Measurements from ENCODE around the gene RMND1.
"Not testable (repeated sequence)": the region's sequence is repeated elsewhere in the genome, so short reads cannot be mapped to it uniquely, and the experiment has no call there.

The RMND1 gene

GRCh38 chr6:151384151-151384550, 67.8 kb downstream of the RMND1 start:
- Histone ChIP-seq H3K4me1 (ENCODE audit: control insufficient read depth, insufficient read depth, low read length) (peaks cover 12% of the 10 kb centered on the region; the same call in 1 of the 2 replicates), H3K9ac (ENCODE audit: low read length) (no peak overlapping the region), H3K36me3 (ENCODE audit: control insufficient read depth, insufficient read depth, low read length) (peaks cover 4% of the 10 kb centered on the region; the same call in 1 of the 2 replicates), H3K27me3 (ENCODE audit: control insufficient read depth, insufficient read depth, low read length) (no peaks in the 10 kb centered on the region), H3K4me3 (ENCODE audit: low read depth, low read length) (no peak overlapping the region), H3K9me3 (ENCODE audit: control insufficient read depth, insufficient read depth, low read depth, low read length) (no peaks in the 10 kb centered on the region), H3K27ac (ENCODE audit: low read depth, low read length) (no peak overlapping the region)

- not testable (repeated sequence) for H3K9me3 ChIP-seq (ENCODE audit: control insufficient read depth, insufficient read depth, low read depth, low read length); H3K9ac ChIP-seq (ENCODE audit: low read length); H3K36me3 ChIP-seq (ENCODE audit: control insufficient read depth, insufficient read depth, low read length); H3K27me3 ChIP-seq (ENCODE audit: control insufficient read depth, insufficient read depth, low read length); H3K4me3 ChIP-seq (ENCODE audit: low read depth, low read length); H3K27ac ChIP-seq (ENCODE audit: low read depth, low read length)
- peaks cover 12% of the 10 kb centered on the region; the same call in 1 of the 2 replicates for H3K4me1 ChIP-seq (ENCODE audit: control insufficient read depth, insufficient read depth, low read length)
Measured at GRCh38 chr6:151382631-151383030, 69.3 kb downstream of the RMND1 start.

- Histone ChIP-seq H3K4me1 (ENCODE audit: control insufficient read depth, insufficient read depth, low read length) (peaks cover 12% of the 10 kb centered on the region; the same call in 1 of the 2 replicates), H3K9ac (ENCODE audit: low read length) (no peak overlapping the region), H3K4me3 (ENCODE audit: low read depth, low read length) (no peak overlapping the region), H3K9me3 (ENCODE audit: control insufficient read depth, insufficient read depth, low read depth, low read length) (peaks cover 2% of the 10 kb centered on the region; the same call in 1 of the 2 replicates), H3K27me3 (ENCODE audit: control insufficient read depth, insufficient read depth, low read length) (no peaks in the 10 kb centered on the region), H3K36me3 (ENCODE audit: control insufficient read depth, insufficient read depth, low read length) (peaks cover 2% of the 10 kb centered on the region; the same call in 1 of the 2 replicates), H3K27ac (ENCODE audit: low read depth, low read length) (no peak overlapping the region)
Measured at GRCh38 chr6:151381722-151382121, 70.2 kb downstream of the RMND1 start.

GRCh38 chr6:151380848-151381205, 71.1 kb downstream of the RMND1 start:
- no peak overlapping the region for H3K4me3 ChIP-seq (ENCODE audit: low read depth, low read length)
- peaks cover 3% of the 10 kb centered on the region; the same call in 1 of the 2 replicates for H3K9me3 ChIP-seq (ENCODE audit: control insufficient read depth, insufficient read depth, low read depth, low read length)
- no peak overlapping the region for H3K27ac ChIP-seq (ENCODE audit: low read depth, low read length)
- H3K36me3 ChIP-seq (ENCODE audit: control insufficient read depth, insufficient read depth, low read length): peaks cover 2% of the 10 kb centered on the region; the same call in 1 of the 2 replicates
- H3K4me1 ChIP-seq (ENCODE audit: control insufficient read depth, insufficient read depth, low read length): peaks cover 12% of the 10 kb centered on the region; the same call in 1 of the 2 replicates
- no peak overlapping the region for H3K9ac ChIP-seq (ENCODE audit: low read length)
- no peaks in the 10 kb centered on the region for H3K27me3 ChIP-seq (ENCODE audit: control insufficient read depth, insufficient read depth, low read length)

GRCh38 chr6:151379933-151380847, 71.7 kb downstream of the RMND1 start:
- peaks cover 13% of the 10 kb centered on the region; the same call in 1 of the 2 replicates for H3K4me1 ChIP-seq (ENCODE audit: control insufficient read depth, insufficient read depth, low read length)
- no peak overlapping the region for H3K4me3 ChIP-seq (ENCODE audit: low read depth, low read length)
- no peaks in the 10 kb centered on the region for H3K27me3 ChIP-seq (ENCODE audit: control insufficient read depth, insufficient read depth, low read length)
- H3K36me3 ChIP-seq (ENCODE audit: control insufficient read depth, insufficient read depth, low read length): peaks cover 2% of the 10 kb centered on the region; the same call in 1 of the 2 replicates
- no peak overlapping the region for H3K9ac ChIP-seq (ENCODE audit: low read length)
- peaks cover 3% of the 10 kb centered on the region; the same call in 1 of the 2 replicates for H3K9me3 ChIP-seq (ENCODE audit: control insufficient read depth, insufficient read depth, low read depth, low read length)
- no peak overlapping the region for H3K27ac ChIP-seq (ENCODE audit: low read depth, low read length)

GRCh38 chr6:151377095-151377494, 74.8 kb downstream of the RMND1 start:
- no peak overlapping the region for H3K27ac ChIP-seq (ENCODE audit: low read depth, low read length)
- peaks cover 3% of the 10 kb centered on the region; the same call in 1 of the 2 replicates for H3K9me3 ChIP-seq (ENCODE audit: control insufficient read depth, insufficient read depth, low read depth, low read length)
- H3K9ac ChIP-seq (ENCODE audit: low read length): no peak overlapping the region
- no peak overlapping the region for H3K4me3 ChIP-seq (ENCODE audit: low read depth, low read length)
- peaks cover 32% of the 10 kb centered on the region for H3K4me1 ChIP-seq (ENCODE audit: control insufficient read depth, insufficient read depth, low read length)
- 0 out of 2 replicates have a peak, but pooled peaks cover 3% of the 10 kb centered on the region for H3K36me3 ChIP-seq (ENCODE audit: control insufficient read depth, insufficient read depth, low read length)
- no peaks in the 10 kb centered on the region for H3K27me3 ChIP-seq (ENCODE audit: control insufficient read depth, insufficient read depth, low read length)

GRCh38 chr6:151376440-151376839, 75.5 kb downstream of the RMND1 start:
- no peak overlapping the region for H3K4me3 ChIP-seq (ENCODE audit: low read depth, low read length)
- H3K9ac ChIP-seq (ENCODE audit: low read length): no peak overlapping the region
- peaks cover 6% of the 10 kb centered on the region for H3K36me3 ChIP-seq (ENCODE audit: control insufficient read depth, insufficient read depth, low read length)
- no peak overlapping the region for H3K27ac ChIP-seq (ENCODE audit: low read depth, low read length)
- H3K9me3 ChIP-seq (ENCODE audit: control insufficient read depth, insufficient read depth, low read depth, low read length): peaks cover 3% of the 10 kb centered on the region; the same call in 1 of the 2 replicates
- no peaks in the 10 kb centered on the region for H3K27me3 ChIP-seq (ENCODE audit: control insufficient read depth, insufficient read depth, low read length)
- peaks cover 32% of the 10 kb centered on the region for H3K4me1 ChIP-seq (ENCODE audit: control insufficient read depth, insufficient read depth, low read length)

- peaks cover 30% of the 10 kb centered on the region for H3K4me1 ChIP-seq (ENCODE audit: control insufficient read depth, insufficient read depth, low read length)
- peaks cover 12% of the 10 kb centered on the region for H3K36me3 ChIP-seq (ENCODE audit: control insufficient read depth, insufficient read depth, low read length)
- H3K27ac ChIP-seq (ENCODE audit: low read depth, low read length): no peak overlapping the region
- no peak overlapping the region for H3K9ac ChIP-seq (ENCODE audit: low read length)
- H3K9me3 ChIP-seq (ENCODE audit: control insufficient read depth, insufficient read depth, low read depth, low read length): peaks cover 3% of the 10 kb centered on the region; the same call in 1 of the 2 replicates
- no peaks in the 10 kb centered on the region for H3K27me3 ChIP-seq (ENCODE audit: control insufficient read depth, insufficient read depth, low read length)
- H3K4me3 ChIP-seq (ENCODE audit: low read depth, low read length): no peak overlapping the region
Measured at GRCh38 chr6:151375833-151376232, 76.1 kb downstream of the RMND1 start.

GRCh38 chr6:151374036-151374683, 77.8 kb downstream of the RMND1 start:
- peak overlapping the region; percentile 17 for H3K9ac ChIP-seq (ENCODE audit: low read length)
- peaks cover 3% of the 10 kb centered on the region; the same call in 1 of the 2 replicates for H3K9me3 ChIP-seq (ENCODE audit: control insufficient read depth, insufficient read depth, low read depth, low read length)
- peak overlapping the region; percentile 46; the same call in 1 of the 2 replicates for H3K4me3 ChIP-seq (ENCODE audit: low read depth, low read length)
- H3K27me3 ChIP-seq (ENCODE audit: control insufficient read depth, insufficient read depth, low read length): no peaks in the 10 kb centered on the region
- H3K36me3 ChIP-seq (ENCODE audit: control insufficient read depth, insufficient read depth, low read length): peaks cover 16% of the 10 kb centered on the region
- peaks cover 25% of the 10 kb centered on the region for H3K4me1 ChIP-seq (ENCODE audit: control insufficient read depth, insufficient read depth, low read length)
- H3K27ac ChIP-seq (ENCODE audit: low read depth, low read length): peak overlapping the region; percentile 46; the same call in 1 of the 2 replicates

GRCh38 chr6:151372164-151372563, 79.8 kb downstream of the RMND1 start:
- Histone ChIP-seq H3K4me1 (ENCODE audit: control insufficient read depth, insufficient read depth, low read length) (peaks cover 25% of the 10 kb centered on the region), H3K27me3 (ENCODE audit: control insufficient read depth, insufficient read depth, low read length) (no peaks in the 10 kb centered on the region), H3K9ac (ENCODE audit: low read length) (no peak overlapping the region), H3K36me3 (ENCODE audit: control insufficient read depth, insufficient read depth, low read length) (peaks cover 19% of the 10 kb centered on the region), H3K4me3 (ENCODE audit: low read depth, low read length) (no peak overlapping the region), H3K9me3 (ENCODE audit: control insufficient read depth, insufficient read depth, low read depth, low read length) (peaks cover 3% of the 10 kb centered on the region; the same call in 1 of the 2 replicates), H3K27ac (ENCODE audit: low read depth, low read length) (no peak overlapping the region)

All from HUES6 (cell line).